HG03064 (cell line): ENCODE results near the gene CA10.

Experiments used
- ATAC-seq: cut with Tn5 transposase; IDR thresholded peaks from one replicate; pipeline ENCODE4 v1.9.1; 2021; ENCODE audit warnings: low read depth; ENCODE audit not compliant: unreplicated experiment

Gene CA10

GRCh38 chr17:51661403-51661802 lies 497.1 kb downstream of the CA10 start:
- ATAC-seq: no peak

- no peak for ATAC-seq
These were observed 498.2 kb downstream of the CA10 start for GRCh38 chr17:51660266-51660665.

GRCh38 chr17:51657224-51657623 lies 501.3 kb downstream of the CA10 start:
- no peak for ATAC-seq

GRCh38 chr17:51653878-51654277 lies 504.6 kb downstream of the CA10 start:
- no peak for ATAC-seq

- no peak for ATAC-seq
These were observed 506.0 kb downstream of the CA10 start for GRCh38 chr17:51652529-51652928.

GRCh38 chr17:51651513-51652298 lies 506.8 kb downstream of the CA10 start:
- no peak for ATAC-seq

GRCh38 chr17:51650772-51651171 lies 507.7 kb downstream of the CA10 start:
- no peak for ATAC-seq

GRCh38 chr17:51650202-51650601 lies 508.3 kb downstream of the CA10 start:
- no peak for ATAC-seq

- no peak for ATAC-seq
These were observed 510.7 kb downstream of the CA10 start for GRCh38 chr17:51647826-51648225.

GRCh38 chr17:51647067-51647466 lies 511.4 kb downstream of the CA10 start:
- ATAC-seq: no peak

GRCh38 chr17:51646539-51646938 lies 512.0 kb downstream of the CA10 start:
- ATAC-seq: no peak

GRCh38 chr17:51645056-51645455 lies 513.5 kb downstream of the CA10 start:
- ATAC-seq: no peak

GRCh38 chr17:51643702-51644490 lies 514.6 kb downstream of the CA10 start:
- no peak for ATAC-seq

GRCh38 chr17:51642029-51642428 lies 516.5 kb downstream of the CA10 start:
- no peak for ATAC-seq

- no peak for ATAC-seq
These were observed 518.3 kb downstream of the CA10 start for GRCh38 chr17:51640108-51640622.

- ATAC-seq: no peak
These were observed 519.5 kb downstream of the CA10 start for GRCh38 chr17:51638971-51639370.

GRCh38 chr17:51636291-51636690 lies 522.2 kb downstream of the CA10 start:
- ATAC-seq: no peak

- ATAC-seq: no peak
These were observed 528.3 kb downstream of the CA10 start for GRCh38 chr17:51630101-51630671.

GRCh38 chr17:51629232-51629631 lies 529.3 kb downstream of the CA10 start:
- ATAC-seq: no peak

- no peak for ATAC-seq
These were observed 530.7 kb downstream of the CA10 start for GRCh38 chr17:51627779-51628178.

GRCh38 chr17:51618476-51618875 lies 540.0 kb downstream of the CA10 start:
- ATAC-seq: no peak
